Mucosa of descending colon (tissue), 3 donors: ENCODE measurements around the gene MRPL10. TPM values are rescaled to one million over a fixed set of nuclear protein-coding genes. Genes with fewer than 3 reads are reported as not detected.
A peak's percentile ranks its signal among the peaks of the same experiment; 100 is the strongest.

Source experiments
- ATAC-seq: fragments of 200-7000 bp; cut with Tn5 transposase; one replicate; pipeline ENCODE4 v1.9.1; 2020; ENCODE audit warnings: mild to moderate bottlenecking, moderate library complexity
- DNase-seq, 3 donors: peaks; one replicate each; pipeline ENCODE4 v3.0.0-alpha.2; 2020
- H3K36me3 ChIP-seq: fragments of 200-600 bp; one replicate; pipeline ENCODE4 v1.8.0; 2021; ENCODE audit warnings: low read depth, mild to moderate bottlenecking
- H3K4me1 ChIP-seq: fragments of 200-600 bp; one replicate; pipeline ENCODE4 v1.8.0; 2021; ENCODE audit warnings: low read depth, mild to moderate bottlenecking
- H3K4me3 ChIP-seq: fragments of 200-600 bp; one replicate; pipeline ENCODE4 v1.8.0; 2021; ENCODE audit warnings: mild to moderate bottlenecking
- H3K9me3 ChIP-seq: fragments of 200-600 bp; one replicate; pipeline ENCODE4 v1.8.0; 2021; ENCODE audit warnings: mild to moderate bottlenecking
- CTCF ChIP-seq: fragments of 200-600 bp; IDR thresholded peaks from one replicate; pipeline ENCODE4 v1.8.0; 2022; ENCODE audit warnings: antibody characterized with exemption, mild to moderate bottlenecking
- intact Hi-C, 2 donors: fragments of 100-400 bp; cut with DNase I in 1 of 2; cut with micrococcal nuclease in 1 of 2; formaldehyde crosslinking; loops; one replicate each; pipeline versions ENCODE4 v1.11.0 to v1.11.1; 2022; cut with DNase I, micrococcal nuclease
- total RNA-seq, 3 donors: library from RNA; stranded (reverse); fragmentation: NEBNext Ultra II Directional in 2 of 3; extraction: Animal tissue kit (Norgen Biotek cat#: 25700) in 2 of 3; gene quantifications; one replicate each; pipeline versions ENCODE4 v1.2.1 to v1.2.4, GENCODE V29; 2021 to 2023
- donor health status: DM: no; HTN: no; CAD: no; lungs with moderate emphysema.
- donor health status: DM: no; HTN: no; CAD: no.
- donor health status: DM: no; HTN: yes; CAD: no.

The MRPL10 gene
- total RNA-seq, 3 donors from 2014 or later: 36.2 to 46.0 (median 41.8) TPM

- peak; percentile 10 for TF ChIP-seq CTCF
- peak; percentile 98 for ATAC-seq
- peak; percentile 91 to 92 (median 91) for DNase-seq
- intact Hi-C loops: no loop called here
- no peaks in the 10 kb centered on the region for H3K9me3 ChIP-seq
- peak within 1 kb of the TSS; percentile 4 for H3K4me3 ChIP-seq
- H3K4me1 ChIP-seq: peaks cover 8% of the 10 kb centered on the region
- H3K36me3 ChIP-seq: no peaks in the 10 kb centered on the region
These were observed 19.6 kb upstream of the MRPL10 start, which contains the start of gene SP6 for GRCh38 chr17:47850692-47851573. Gene SP6 (minus strand): TSS chr17:47851163. CDS start chr17:47848429, 2,734 bp downstream.

GRCh38 chr17:47850373-47850691 lies 19.0 kb upstream of the MRPL10 start:
- Histone ChIP-seq H3K36me3 (no peaks in the 10 kb centered on the region), H3K9me3 (no peaks in the 10 kb centered on the region), H3K4me1 (peaks cover 8% of the 10 kb centered on the region), H3K4me3 (no peak overlapping the region)
- intact Hi-C loops: no loop called here
- ATAC-seq (peak; percentile 36), DNase-seq (no peak)
- TF ChIP-seq CTCF: no peak

- intact Hi-C loops: loop anchor here in 1 of 2 donors (5.0 to 10.0 kb wide), 2 partner anchors 34 to 117 kb away; no protein-coding TSS in a partner anchor
- Histone ChIP-seq H3K36me3 (no peaks in the 10 kb centered on the region), H3K9me3 (no peaks in the 10 kb centered on the region), H3K4me3 (no peak overlapping the region), H3K4me1 (peaks cover 8% of the 10 kb centered on the region)
- DNase-seq: no peak
- no peak for TF ChIP-seq CTCF
- no peak for ATAC-seq
These were observed 16.8 kb upstream of the MRPL10 start for GRCh38 chr17:47848198-47848513.

- peak; percentile 15 for TF ChIP-seq CTCF
- DNase-seq (no peak), ATAC-seq (no peak)
- H3K4me3 ChIP-seq: no peak overlapping the region
- H3K4me1 ChIP-seq: peaks cover 13% of the 10 kb centered on the region
- intact Hi-C loops: loop anchor here in 1 of 2 donors (5.0 to 10.0 kb wide), 2 partner anchors 35 to 117 kb away; no protein-coding TSS in a partner anchor
- no peaks in the 10 kb centered on the region for H3K36me3 ChIP-seq
- H3K9me3 ChIP-seq: no peaks in the 10 kb centered on the region
These were observed 16.2 kb upstream of the MRPL10 start for GRCh38 chr17:47847341-47848197.

GRCh38 chr17:47846716-47847340 lies 15.5 kb upstream of the MRPL10 start:
- DNase-seq: no peak
- intact Hi-C loops: loop anchor here in 1 of 2 donors (5.0 to 10.0 kb wide), 2 partner anchors 35 to 118 kb away; no protein-coding TSS in a partner anchor

More at GRCh38 chr17:47846716-47847340, 15.5 kb upstream of the MRPL10 start:
- H3K9me3 ChIP-seq: no peaks in the 10 kb centered on the region
- ATAC-seq: no peak
- no peak overlapping the region for H3K4me3 ChIP-seq
- H3K36me3 ChIP-seq: no peaks in the 10 kb centered on the region
- no peak for TF ChIP-seq CTCF
- peaks cover 21% of the 10 kb centered on the region for H3K4me1 ChIP-seq
